Fibroblast of peridontal ligament (primary cell): Measurements from ENCODE around the gene AJAP1.
"Not testable (repeated sequence)": the region's sequence is repeated elsewhere in the genome, so short reads cannot be mapped to it uniquely, and the experiment has no call there.

Source experiments
- DNase-seq: peaks from one replicate; pipeline ENCODE4 v3.0.0-alpha.2; 2010; ENCODE audit errors: extremely low read depth

The AJAP1 gene, protein sequence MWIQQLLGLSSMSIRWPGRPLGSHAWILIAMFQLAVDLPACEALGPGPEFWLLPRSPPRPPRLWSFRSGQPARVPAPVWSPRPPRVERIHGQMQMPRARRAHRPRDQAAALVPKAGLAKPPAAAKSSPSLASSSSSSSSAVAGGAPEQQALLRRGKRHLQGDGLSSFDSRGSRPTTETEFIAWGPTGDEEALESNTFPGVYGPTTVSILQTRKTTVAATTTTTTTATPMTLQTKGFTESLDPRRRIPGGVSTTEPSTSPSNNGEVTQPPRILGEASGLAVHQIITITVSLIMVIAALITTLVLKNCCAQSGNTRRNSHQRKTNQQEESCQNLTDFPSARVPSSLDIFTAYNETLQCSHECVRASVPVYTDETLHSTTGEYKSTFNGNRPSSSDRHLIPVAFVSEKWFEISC

DNA sequence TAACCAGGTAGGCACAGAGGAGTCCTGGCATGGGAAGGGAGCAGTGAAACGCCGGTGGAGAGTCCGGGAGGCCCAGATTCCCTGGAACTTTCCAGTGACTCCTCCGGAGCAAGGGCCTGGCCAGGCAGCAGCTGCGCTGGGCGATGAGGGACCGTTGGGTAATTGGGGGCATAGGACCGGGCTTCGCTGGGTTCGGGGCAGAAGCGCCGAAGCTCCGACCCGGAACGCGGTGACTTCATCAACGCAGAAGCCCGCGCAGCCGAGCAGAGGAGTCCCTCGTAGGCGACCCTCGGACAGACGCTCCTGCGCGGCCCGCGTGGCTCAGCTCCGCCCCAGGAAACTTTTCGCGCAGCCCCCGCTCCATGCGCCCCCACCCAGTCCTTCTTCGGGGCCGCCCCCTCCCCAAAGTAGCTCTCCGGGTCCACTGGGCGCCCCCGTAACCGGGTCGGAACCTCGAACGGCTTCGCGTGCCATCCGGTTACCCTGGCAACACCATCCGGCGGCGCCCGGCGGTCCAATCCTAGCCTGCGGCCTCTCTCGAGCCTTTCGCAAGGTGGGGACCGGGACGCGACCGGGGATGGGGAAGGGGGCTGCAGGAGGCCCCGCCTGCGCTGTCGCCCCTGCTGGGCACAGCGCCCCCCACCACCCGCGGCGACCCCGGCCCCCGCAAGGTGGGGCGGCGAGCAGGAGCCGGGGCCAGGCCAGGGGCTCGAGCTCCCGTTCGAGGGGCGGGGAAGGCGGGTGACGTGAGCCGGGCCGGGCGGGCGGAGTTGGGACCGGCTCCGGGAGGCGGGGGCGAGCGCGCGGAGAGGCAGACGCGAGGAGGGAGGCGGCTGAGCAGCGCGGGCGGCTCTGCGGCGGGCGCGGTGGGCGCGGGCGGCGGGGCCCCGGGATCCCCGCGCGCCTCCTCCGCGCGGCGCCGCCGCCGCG, at the start of gene AJAP1:
Gene AJAP1, plus strand, starts transcription at position 814 of the 930 bp plus-strand sequence. CDS start 817 bp downstream, outside the sequence.
- DNase-seq, result no peak

DNA sequence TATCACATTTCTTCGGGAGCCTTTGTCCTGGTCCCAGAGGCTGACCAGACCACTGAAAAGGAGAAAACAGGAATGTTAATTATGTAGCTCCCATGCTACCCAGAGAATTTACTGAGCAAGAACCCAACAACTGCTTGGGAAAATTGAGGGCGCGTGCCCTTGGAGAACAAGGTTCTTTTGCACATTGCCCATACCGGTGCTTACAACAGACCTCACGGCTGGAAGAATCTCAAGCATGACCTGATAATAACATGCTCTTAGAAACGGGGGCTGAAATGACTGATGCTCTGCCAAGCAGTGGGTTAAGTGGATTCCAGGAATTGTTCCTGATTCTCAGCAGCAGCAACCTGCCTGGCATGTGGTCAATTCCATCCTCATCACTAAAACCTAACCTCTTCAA, 49.3 kb upstream of the AJAP1 start:
- DNase-seq, result no peak

DNA sequence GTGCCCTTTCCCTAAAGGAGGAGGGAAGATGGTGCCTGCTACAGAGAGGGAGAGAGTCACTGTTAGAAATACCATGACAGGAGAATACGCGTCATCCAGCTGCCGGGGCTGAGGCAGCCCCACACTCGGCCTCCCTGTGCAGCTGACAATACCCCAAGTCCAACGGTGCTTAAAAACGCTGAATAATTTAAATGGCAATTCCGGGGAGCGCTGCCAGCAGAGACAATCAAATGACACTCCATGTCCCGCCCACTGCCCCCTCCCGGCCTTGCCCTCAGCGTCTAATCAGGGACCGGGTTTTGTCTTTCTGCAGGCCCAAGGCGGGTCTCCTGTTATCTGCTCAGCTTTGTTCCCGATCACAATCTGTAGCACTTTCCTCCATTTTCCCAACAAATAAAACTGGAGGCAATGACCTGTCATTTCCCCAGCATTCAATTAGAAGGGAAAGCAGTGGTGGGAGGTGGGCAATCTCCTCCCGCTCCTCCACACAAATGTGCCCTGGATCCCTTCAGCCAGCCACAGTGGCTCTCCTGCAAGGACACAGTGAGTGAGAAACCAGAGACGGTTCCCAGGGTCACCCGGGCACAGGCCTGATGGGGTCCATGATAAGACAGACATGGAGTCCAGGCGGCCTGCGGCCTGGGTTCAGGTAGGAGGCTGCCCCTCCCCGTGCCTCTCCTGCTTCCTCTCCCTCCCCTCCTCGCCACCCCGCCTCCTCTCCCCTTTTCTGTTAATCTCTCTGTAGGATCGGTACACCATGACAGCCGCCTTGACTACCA, 42.7 kb upstream of the AJAP1 start:
- no peak for DNase-seq

DNA sequence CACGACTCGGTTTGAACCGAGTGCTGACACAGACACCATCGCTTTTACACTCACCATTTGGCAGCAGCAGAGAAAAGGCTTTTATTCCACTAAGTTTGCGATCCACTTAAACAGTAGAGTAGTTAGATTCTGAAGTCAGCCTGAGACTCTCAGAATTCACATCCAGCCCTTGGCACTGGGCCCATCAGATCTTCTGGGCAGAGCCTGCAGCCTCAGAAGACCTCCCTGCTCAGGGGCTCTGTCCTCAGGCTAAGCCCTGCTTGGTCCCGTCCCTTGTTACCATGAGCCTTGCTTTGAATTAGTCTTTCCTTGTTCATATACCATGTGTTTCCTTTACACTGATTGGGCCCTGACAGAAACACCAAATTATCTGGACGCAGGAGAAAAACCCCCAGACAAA, 41.4 kb upstream of the AJAP1 start:
- no peak for DNase-seq

DNA sequence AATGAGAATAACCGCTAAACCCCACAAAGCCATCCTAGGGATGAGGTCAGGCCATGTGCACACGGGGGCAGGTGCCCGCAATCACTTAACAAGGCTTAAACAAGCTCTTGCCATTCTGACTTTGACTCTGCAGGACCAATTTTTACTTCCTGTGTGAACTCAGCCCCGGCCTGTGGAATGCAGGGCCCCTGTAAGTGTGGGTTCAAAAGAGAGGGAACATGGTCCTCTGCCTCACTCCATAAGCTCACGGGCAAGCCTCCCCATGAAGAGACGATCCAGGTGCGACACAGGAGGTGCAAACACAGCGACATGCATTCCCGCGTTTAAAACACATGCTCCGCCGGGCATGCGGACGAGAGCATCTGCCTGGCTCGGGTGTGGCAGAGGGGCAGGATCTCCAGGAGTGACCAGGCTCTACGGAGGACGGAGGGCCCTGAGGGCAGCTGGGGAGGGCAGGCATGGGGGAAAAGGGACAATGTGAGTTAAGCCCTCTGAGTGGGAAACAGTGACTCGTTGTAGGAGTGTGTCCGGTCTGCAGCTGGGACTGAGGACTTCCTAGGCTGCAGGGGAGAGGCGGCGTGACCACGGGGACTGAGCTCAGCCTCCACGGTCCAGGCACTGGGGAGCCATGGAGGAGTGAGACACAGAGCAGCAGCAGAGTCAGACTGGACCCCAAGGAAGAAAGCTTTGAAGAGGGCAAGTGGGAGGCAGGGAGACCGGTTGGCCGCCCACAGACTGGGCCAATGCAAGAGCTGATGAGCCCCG, 40.6 kb upstream of the AJAP1 start:
- DNase-seq, result no peak

DNA sequence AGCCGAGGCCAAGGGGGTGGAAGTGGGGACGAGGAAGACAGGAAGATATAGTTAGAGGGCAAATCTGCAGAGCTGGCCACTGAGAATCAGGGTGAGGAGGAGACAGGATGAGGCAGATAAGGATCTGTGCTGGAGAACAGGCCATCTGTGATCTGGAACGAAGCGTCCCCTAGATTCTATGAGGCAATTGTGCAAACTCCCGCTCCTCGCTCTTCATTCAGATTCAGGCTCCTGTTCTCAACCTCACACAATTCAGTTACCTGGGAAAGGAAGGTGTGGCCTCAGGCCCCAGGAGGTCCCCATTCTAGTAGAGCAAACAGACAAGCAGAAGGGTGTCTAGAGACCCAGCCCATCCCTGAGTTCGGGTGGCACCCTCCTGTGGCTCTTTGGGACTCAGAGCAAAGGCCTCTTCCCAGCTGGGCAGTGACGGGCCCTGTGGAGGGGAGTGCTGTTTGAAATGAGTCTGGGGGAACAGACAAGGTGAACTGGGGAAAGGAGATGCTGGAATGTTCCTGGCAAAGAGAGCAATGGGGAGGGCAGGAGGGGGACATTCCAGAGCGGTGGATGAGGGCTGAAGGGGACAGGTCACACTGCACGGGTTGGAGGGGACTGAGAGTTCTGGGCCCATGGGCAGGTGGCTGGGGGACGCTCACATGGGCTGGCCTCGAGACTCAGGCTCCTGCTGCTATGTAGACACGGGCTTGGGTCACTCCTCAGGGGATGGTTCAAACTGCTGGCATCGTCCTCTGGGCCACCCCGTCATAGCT, 39.9 kb upstream of the AJAP1 start:
- no peak for DNase-seq

DNA sequence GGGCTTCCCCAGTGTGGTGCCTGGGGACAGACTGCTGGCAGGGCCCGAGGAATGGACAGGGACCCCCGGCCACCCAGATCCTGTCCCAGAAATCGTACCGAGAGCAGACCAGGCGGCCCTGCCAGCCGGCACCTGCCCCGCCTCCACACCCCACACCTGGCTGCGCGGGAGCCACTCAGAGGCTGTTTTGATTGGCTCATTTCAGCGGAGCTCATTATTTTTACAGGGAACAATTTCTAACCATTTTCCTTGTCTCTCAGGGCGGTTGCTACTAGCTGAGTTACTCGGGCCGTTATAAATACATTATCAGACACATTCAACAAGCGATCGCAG, 39.3 kb upstream of the AJAP1 start:
- no peak for DNase-seq

DNA sequence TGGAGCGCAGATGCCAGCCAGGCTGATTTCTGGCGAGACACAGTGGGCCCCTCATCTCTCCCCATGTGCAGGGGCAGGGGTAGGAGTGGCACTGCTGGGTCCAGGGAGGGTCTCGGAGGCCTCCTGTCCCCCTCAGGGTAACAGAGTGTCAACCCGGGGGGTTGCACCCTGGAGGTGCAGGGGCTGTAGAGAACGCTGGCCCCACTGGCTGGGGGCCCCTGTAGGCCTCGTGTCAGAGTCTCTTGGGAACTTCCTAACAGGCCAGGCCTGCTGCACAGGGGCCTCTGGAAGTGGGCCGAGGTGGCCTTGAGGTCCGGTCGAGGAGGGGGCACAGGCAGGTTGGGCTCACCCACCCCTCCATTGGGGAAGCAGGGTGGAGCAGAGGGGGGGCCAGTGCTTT, 38.9 kb upstream of the AJAP1 start:
- no peak for DNase-seq

DNA sequence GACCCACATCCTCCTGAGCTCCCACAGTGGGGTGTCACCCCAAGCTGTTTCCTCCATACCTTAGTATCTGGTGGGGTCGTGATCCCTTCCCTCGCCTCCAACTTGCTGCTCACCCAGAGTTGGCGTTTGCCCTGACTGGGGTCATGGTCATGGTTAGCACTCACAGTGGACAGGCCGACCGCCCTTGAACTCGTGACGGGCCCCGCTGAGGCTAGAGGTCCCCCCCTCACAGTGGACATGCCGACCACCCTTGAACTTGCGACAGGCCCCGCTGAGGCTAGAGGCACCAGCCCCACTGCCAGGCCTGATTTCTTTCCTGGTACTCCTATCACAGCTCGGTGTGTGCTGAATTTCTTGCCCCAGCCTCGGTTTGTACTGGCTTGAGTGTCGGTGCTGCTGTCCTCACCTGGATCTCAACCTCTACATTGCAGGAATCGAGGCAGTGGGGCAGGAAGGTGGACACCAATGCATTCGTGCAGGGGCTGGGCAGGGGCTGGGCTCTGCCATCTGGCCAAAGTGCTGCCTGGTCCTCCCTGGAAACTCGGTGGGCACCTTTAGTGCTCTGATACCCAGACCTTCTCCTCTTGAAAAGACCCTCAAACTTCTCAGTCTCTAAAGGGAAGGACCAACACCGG, 37.5 kb upstream of the AJAP1 start:
- DNase-seq, result no peak

DNA sequence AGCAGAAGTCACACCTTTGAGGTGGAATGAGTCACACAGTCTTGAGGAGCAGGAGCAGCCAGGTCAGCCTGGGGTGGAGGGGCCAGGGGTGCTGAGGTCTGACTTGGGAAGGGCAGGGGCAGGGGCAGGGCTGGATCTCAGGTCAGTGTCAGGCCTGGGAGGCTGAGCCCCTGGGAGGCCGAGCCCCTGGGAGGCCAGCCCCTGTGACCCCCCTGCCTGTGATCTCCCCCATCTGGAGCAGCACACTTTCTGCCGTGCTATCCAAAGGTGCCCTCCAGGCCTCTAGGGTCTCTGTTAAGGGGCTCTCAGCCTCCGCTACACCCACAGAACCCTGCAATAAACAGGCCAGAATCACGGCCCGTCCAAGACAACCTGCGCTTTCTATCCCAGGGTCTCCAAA, 36.9 kb upstream of the AJAP1 start:
- no peak for DNase-seq

DNA sequence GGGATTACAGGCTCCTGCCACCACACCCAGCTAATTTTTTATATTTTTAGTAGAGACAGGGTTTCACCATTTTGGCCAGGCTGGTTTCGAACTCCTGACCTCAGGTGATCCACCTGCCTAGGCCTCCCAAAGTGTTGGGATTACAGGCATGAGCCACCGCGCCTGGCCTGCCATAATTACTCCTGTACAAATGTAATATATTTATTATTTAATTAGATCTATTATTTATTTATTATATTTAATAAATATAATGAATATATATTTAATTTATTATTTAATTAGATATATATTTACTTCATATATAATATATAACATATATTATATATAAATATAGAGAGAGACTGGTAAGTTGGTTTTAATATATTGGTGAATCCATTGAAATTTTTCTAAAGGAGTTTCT, 35.6 kb upstream of the AJAP1 start:
- DNase-seq, result not testable (repeated sequence)

DNA sequence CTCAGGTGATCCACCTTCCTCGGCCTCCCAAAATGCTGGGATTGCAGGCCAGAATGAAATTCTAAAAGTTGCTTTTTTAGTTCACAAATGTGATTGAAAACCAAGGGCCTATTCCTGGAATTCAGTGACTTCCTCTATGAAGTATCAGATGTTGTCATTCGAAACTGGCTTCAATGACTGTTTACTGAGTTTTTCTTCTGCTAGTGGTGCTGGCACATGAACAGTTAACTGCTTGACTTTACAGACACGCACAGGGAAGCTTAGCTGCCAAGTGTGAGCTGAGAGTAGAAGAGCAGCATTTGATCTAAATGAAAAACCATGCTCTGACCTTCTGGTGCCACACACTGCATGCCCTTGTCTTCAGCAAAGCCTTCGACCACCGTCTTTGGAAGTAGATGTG, 32.8 kb upstream of the AJAP1 start:
- DNase-seq, result no peak

DNA sequence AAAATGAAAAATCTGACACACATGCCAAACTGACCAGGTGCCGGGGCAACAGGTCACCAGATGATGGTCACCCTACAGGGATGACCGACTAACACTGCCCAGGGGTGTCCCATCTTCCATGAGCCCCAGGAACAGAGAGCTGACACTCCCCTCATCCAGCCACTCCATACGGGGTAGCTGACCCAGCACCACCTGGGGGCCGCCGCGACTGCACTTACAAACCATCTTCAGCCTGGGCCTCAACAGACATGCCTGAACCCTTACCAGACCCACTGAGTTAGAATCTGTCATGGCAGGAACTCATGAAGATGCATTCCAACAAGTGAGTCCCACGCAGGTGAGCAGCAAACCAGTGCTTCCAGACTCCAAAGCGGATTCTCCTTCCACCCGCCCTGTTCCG, 31.6 kb upstream of the AJAP1 start:
- no peak for DNase-seq

DNA sequence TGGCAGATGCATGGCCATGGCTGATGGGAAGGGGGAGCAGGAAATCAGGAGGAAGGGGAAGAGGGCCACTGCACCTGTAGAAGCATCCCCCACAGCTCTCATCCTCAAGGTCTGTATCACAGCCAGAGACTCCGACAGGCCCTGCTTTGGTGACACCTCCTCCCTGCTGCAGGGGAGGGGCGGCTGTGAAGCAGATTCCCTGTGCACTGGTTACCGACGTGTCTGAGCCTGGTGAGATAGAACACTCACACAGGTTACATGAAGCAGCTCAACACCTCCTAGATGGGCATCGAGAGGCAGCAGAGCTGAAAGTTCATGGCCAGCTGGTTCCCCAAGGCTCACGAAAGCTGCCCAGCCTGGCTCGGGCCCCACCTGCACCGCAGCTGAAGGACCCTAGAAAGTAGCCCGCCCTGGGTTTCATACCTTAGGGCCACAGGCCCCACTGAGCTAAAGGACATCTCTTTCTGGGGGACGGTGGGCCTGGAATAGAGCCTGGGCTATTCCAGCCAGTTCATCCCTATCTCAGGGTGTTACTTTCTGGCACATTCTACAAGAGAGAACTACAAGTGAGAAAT, 30.2 kb upstream of the AJAP1 start:
- no peak for DNase-seq

DNA sequence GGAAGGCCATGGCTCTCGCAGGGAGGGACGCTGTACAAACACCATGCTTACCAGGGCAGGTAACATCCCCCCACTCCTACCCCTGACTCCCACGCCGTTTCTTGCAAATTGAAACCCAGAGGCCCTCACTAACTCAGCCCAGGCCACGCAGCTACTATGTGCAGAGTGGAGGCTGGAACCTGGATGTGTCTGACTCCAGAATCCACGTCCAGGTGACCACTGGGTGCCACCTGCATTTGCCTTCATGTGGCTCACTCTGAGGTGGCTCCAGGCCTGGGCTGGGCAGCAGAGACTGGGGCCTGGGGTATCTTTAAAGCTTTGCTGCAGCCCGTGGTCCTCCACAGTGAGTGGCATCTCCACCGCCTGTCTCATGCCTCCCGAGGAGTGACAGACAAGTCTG, 29.6 kb upstream of the AJAP1 start:
- no peak for DNase-seq

DNA sequence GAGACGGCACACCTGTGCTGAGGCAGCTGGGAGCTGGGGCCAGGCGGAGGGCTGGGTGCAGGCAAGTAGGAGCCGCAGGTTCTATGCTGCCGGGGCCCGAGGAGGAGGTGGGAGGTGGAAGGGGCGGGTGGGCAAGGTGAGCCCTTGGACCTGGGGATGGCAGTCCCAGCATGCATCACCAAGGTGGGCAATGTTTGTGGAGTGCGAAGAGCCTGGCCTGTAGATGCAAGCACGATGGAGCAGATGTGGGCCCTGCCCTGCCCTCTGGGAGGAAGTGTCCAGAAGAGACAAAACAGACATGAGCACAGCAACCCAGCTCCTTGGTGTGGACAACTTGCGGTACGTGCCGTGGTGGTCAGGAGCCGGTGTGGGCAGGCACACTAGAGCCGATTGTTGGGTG, 28.3 kb upstream of the AJAP1 start:
- no peak for DNase-seq

DNA sequence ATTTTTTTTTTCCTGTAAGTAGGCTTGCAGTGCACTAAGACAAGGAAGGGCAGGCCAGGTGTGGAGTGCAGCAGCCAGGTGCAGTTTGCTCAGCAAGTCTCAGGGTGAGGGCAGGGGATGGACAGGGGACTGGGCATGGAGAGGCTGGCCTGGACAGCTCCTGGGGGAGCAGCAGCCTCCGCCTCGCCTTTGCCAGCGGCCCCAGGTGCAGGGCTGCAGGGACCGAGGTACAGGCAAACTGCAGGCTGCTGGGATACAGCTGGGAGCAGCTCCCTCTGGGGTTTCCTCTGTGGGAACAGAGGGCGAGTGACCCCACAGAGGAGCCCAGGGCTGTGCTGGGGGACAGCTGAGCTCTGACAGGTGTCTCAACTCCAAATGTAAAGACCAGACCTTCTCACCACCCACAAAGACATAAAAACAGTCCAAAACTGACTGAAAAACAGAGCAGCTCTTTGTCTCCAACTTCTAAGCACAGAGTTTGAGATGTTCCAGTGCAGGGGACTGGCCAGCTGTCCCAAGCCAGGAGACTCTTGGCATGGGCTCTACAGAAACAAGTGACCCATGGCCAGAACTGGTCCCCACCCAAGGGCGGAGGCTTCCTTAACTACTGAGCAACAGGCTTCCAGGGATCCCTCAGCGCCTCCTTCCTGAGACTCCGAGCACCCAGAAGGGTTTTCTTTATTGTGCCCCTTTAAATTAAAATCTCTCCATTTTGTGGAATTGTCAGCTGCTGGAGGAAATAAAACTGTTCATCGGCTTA, 27.7 kb upstream of the AJAP1 start:
- DNase-seq, result no peak

DNA sequence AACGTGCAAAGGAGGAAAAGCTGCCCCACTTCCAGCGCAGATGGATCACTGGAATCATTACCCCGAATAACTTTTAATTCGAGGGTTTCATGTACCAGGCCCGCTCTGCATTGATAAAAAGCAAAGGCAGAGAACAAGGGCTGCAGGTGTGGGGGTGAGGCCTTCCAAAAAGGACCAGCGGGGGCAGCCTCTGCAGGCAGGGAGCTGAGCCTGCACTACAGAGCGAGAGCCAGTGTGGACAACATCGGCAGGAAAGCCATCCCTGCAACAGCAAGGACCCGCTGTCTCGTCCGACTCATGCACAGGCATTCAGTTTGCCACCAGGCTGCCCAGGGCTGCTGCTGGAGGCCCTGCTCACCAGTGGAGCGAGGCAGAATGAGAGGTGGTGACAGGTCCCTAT, 27.1 kb upstream of the AJAP1 start:
- DNase-seq, result no peak

DNA sequence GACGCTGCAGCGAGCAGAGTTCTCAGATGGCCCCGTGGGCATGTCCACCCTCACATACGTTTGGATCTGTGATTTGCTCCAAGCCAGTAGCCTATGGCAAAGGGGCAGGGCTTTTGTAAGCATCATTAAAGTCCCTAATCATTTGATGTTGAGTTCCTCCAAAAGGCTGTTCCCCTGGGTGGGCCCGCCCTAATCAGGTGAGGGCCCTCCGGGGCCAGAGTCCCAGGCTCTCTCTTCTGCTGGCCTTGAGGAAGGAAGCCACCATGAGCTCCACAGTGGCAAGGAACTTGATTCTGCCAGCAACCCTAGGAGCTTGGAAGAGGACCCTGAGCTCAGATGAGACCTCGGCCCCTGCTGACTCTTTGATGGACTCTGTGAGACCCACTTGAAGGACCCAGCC, 25.4 kb upstream of the AJAP1 start:
- no peak for DNase-seq
